NCI-H146 (cell line): Measurements from ENCODE around the gene POLR2H.

Source experiments
- DNase-seq: peaks from one replicate; lab custom pipeline; 2025; lab: John Stamatoyannopoulos, UW

POLR2H gene

GRCh38 chr3:184387174-184387714 lies 25.7 kb downstream of the POLR2H start:
- DNase-seq = no peak

- DNase-seq = no peak
These were observed 26.8 kb downstream of the POLR2H start for GRCh38 chr3:184388164-184388935.

GRCh38 chr3:184388936-184389230 lies 27.4 kb downstream of the POLR2H start:
- DNase-seq = no peak

- DNase-seq = no peak
These were observed 27.9 kb downstream of the POLR2H start for GRCh38 chr3:184389384-184389783.

GRCh38 chr3:184389935-184390528 lies 28.5 kb downstream of the POLR2H start:
- no peak for DNase-seq

GRCh38 chr3:184391266-184391665 lies 29.8 kb downstream of the POLR2H start:
- DNase-seq = no peak

- DNase-seq = no peak
These were observed 33.8 kb downstream of the POLR2H start for GRCh38 chr3:184395320-184395660.

GRCh38 chr3:184399410-184399809 lies 37.9 kb downstream of the POLR2H start:
- no peak for DNase-seq

- DNase-seq = no peak
These were observed 43.8 kb downstream of the POLR2H start for GRCh38 chr3:184405075-184406030.

- DNase-seq = no peak
These were observed 47.9 kb downstream of the POLR2H start for GRCh38 chr3:184409331-184409926.

- DNase-seq = no peak
These were observed 48.5 kb downstream of the POLR2H start for GRCh38 chr3:184409946-184410500.

- DNase-seq = no peak
These were observed 53.1 kb downstream of the POLR2H start for GRCh38 chr3:184414418-184415202.

GRCh38 chr3:184415203-184415490 lies 53.6 kb downstream of the POLR2H start:
- DNase-seq = no peak

- peak; percentile 57 for DNase-seq
These were observed 56.3 kb downstream of the POLR2H start for GRCh38 chr3:184417619-184418327.
